Progenitor cell of endocrine pancreas (in vitro differentiated cells): ENCODE results near the gene GPR35. TPM values are rescaled to one million over a fixed set of nuclear protein-coding genes. Genes with fewer than 3 reads are reported as not detected.
"Not testable (repeated sequence)": the region's sequence is repeated elsewhere in the genome, so short reads cannot be mapped to it uniquely, and the experiment has no call there.

Experiments
- DNase-seq: peaks from one replicate; pipeline ENCODE4 v3.0.0; 2021; ENCODE audit warnings: low spot score; ENCODE audit not compliant: unreplicated experiment
- H3K27ac Mint-ChIP-seq: 2 replicates; pipeline ENCODE4 v1.8.0; 2021; ENCODE audit warnings: mild to moderate bottlenecking, moderate library complexity, mixed read lengths
- H3K27me3 Mint-ChIP-seq: 2 replicates; pipeline ENCODE4 v1.8.0; 2021; ENCODE audit warnings: mixed read lengths
- H3K36me3 Mint-ChIP-seq: 2 replicates; pipeline ENCODE4 v1.8.0; 2022; ENCODE audit warnings: mixed read lengths; ENCODE audit not compliant: insufficient read depth
- H3K4me1 Mint-ChIP-seq: 2 replicates; pipeline ENCODE4 v1.8.0; 2021; ENCODE audit warnings: low read depth, mixed read lengths
- H3K4me3 Mint-ChIP-seq: 2 replicates; pipeline ENCODE4 v1.8.0; 2021; ENCODE audit warnings: low read depth, mild to moderate bottlenecking, moderate library complexity, mixed read lengths
- H3K9me3 Mint-ChIP-seq: 2 replicates; pipeline ENCODE4 v1.8.0; 2021; ENCODE audit warnings: low read depth, mixed read lengths
- total RNA-seq: library from RNA; stranded (reverse); gene quantifications from 2 replicates; pipeline ENCODE4 v1.2.1, GENCODE V29; 2021
- TF ChIP-seq, protein P1 (sequence below): fragments of 200-600 bp; sonication (generic); IDR thresholded peaks from one replicate; pipeline ENCODE4 v1.5.0; 2021; ENCODE audit warnings: antibody characterized with exemption, mild to moderate bottlenecking; ENCODE audit not compliant: unreplicated experiment

The GPR35 gene
- total RNA-seq, 1 donor from 2014 or later: 6.5 TPM

DNA sequence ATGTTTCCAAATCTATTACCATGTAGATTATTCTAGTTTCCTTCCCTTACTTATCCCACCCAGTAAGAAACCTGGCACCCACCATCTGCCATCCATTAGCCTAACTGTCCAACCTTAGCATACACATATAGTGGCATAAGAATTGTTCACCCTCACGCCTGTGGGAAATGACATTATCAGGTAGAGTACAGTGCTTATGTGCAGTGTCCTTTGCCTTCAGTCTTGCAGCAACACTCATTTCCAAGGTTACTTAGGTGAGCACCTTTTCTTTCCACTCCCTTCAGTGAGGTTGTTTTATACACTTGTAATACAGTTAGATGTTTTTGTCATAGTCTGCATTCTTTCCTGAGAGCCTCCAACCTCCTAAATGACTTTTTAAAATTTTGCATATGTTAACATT, 39.3 kb downstream of the GPR35 start:
- Mint-ChIP-seq H3K4me3 (no peak overlapping the region), H3K27ac (no peak overlapping the region), H3K9me3 (peaks cover 10% of the 10 kb centered on the region), H3K4me1 (no peaks in the 10 kb centered on the region), H3K36me3 (no peaks in the 10 kb centered on the region), H3K27me3 (peaks cover 5% of the 10 kb centered on the region)
- no peak for DNase-seq
- TF ChIP-seq, protein P1, sequence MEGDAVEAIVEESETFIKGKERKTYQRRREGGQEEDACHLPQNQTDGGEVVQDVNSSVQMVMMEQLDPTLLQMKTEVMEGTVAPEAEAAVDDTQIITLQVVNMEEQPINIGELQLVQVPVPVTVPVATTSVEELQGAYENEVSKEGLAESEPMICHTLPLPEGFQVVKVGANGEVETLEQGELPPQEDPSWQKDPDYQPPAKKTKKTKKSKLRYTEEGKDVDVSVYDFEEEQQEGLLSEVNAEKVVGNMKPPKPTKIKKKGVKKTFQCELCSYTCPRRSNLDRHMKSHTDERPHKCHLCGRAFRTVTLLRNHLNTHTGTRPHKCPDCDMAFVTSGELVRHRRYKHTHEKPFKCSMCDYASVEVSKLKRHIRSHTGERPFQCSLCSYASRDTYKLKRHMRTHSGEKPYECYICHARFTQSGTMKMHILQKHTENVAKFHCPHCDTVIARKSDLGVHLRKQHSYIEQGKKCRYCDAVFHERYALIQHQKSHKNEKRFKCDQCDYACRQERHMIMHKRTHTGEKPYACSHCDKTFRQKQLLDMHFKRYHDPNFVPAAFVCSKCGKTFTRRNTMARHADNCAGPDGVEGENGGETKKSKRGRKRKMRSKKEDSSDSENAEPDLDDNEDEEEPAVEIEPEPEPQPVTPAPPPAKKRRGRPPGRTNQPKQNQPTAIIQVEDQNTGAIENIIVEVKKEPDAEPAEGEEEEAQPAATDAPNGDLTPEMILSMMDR: no peak

GRCh38 chr2:240670402-240670801, 45.1 kb downstream of the GPR35 start:
- peaks cover 25% of the 10 kb centered on the region for H3K27me3 Mint-ChIP-seq
- H3K36me3 Mint-ChIP-seq: no peaks in the 10 kb centered on the region
- TF ChIP-seq, protein P1: no peak
- no peaks in the 10 kb centered on the region for H3K9me3 Mint-ChIP-seq
- DNase-seq: no peak
- H3K4me1 Mint-ChIP-seq: no peaks in the 10 kb centered on the region
- H3K27ac Mint-ChIP-seq: no peak overlapping the region
- H3K4me3 Mint-ChIP-seq: no peak overlapping the region

- H3K27ac Mint-ChIP-seq: no peak overlapping the region
- no peak overlapping the region for H3K4me3 Mint-ChIP-seq
- no peaks in the 10 kb centered on the region for H3K36me3 Mint-ChIP-seq
- no peaks in the 10 kb centered on the region for H3K4me1 Mint-ChIP-seq
- peaks cover 25% of the 10 kb centered on the region for H3K27me3 Mint-ChIP-seq
- TF ChIP-seq, protein P1: no peak
- no peak for DNase-seq
- H3K9me3 Mint-ChIP-seq: no peaks in the 10 kb centered on the region
Measured at GRCh38 chr2:240670950-240671349, 45.7 kb downstream of the GPR35 start.

GRCh38 chr2:240672076-240672700, 46.9 kb downstream of the GPR35 start:
- Mint-ChIP-seq H3K36me3 (no peaks in the 10 kb centered on the region), H3K9me3 (no peaks in the 10 kb centered on the region), H3K4me3 (no peak overlapping the region), H3K27ac (no peak overlapping the region), H3K4me1 (no peaks in the 10 kb centered on the region), H3K27me3 (peaks cover 23% of the 10 kb centered on the region)
- DNase-seq: no peak
- TF ChIP-seq, protein P1: no peak

DNA sequence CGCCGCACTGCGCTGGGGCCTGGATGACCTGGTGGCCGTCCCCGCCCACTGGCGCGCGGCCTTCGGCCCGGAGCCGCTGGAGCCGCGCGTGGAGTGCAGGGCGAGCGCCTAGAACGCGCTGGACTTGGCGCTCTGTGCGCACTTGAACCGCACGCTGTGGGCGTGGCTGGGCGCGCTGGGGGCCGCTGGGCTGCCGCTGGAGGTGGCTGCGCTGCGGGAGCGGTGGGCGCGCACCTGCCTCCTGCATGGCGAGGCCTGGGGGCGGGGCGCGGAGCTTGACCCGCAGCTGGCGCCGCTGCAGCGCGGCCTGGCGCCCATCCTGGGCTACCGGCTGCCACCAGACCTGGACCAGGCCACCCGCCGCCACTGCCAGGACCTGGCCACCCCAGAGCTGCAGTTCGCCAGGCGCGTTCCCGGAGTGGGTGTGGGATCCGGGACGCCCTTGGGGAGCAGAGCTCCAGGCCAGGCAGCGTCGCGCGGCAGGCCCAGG, 47.5 kb downstream of the GPR35 start:
- H3K27ac Mint-ChIP-seq: no peak overlapping the region
- no peaks in the 10 kb centered on the region for H3K36me3 Mint-ChIP-seq
- H3K27me3 Mint-ChIP-seq: peaks cover 23% of the 10 kb centered on the region
- H3K4me3 Mint-ChIP-seq: no peak overlapping the region
- H3K4me1 Mint-ChIP-seq: no peaks in the 10 kb centered on the region
- TF ChIP-seq, protein P1: no peak
- no peaks in the 10 kb centered on the region for H3K9me3 Mint-ChIP-seq
- DNase-seq: no peak

- not testable (repeated sequence) for H3K27ac Mint-ChIP-seq, H3K4me1 Mint-ChIP-seq, H3K36me3 Mint-ChIP-seq, H3K4me3 Mint-ChIP-seq, H3K9me3 Mint-ChIP-seq, DNase-seq
- H3K27me3 Mint-ChIP-seq: peaks cover 23% of the 10 kb centered on the region
Measured at GRCh38 chr2:240674461-240675184, 49.3 kb downstream of the GPR35 start.

- H3K9me3 Mint-ChIP-seq, H3K27ac Mint-ChIP-seq, H3K4me3 Mint-ChIP-seq, H3K4me1 Mint-ChIP-seq, H3K36me3 Mint-ChIP-seq, DNase-seq: not testable (repeated sequence)
- peaks cover 18% of the 10 kb centered on the region for H3K27me3 Mint-ChIP-seq
Measured at GRCh38 chr2:240675345-240675744, 50.1 kb downstream of the GPR35 start.

GRCh38 chr2:240678043-240678442, 52.8 kb downstream of the GPR35 start:
- DNase-seq, H3K4me3 Mint-ChIP-seq, H3K27me3 Mint-ChIP-seq, H3K4me1 Mint-ChIP-seq, H3K36me3 Mint-ChIP-seq, H3K27ac Mint-ChIP-seq, H3K9me3 Mint-ChIP-seq: not testable (repeated sequence)
